Cardiac fibroblast (primary cell): ENCODE measurements around the gene CHST9.
"Not testable (repeated sequence)": the region's sequence is repeated elsewhere in the genome, so short reads cannot be mapped to it uniquely, and the experiment has no call there.

Source experiments
- DNase-seq, 2 donors: peaks; one replicate each; pipeline versions ENCODE4 v3.0.0 to v3.0.0-alpha.2; 2010; ENCODE audit warnings: low read depth in 2 of 2
- H3K4me3 ChIP-seq, 2 donors: replicated peaks in 1 of 2; 1 replicate in 1 of 2; 2 replicates in 1 of 2; pipeline ENCODE4 v1.5.1; 2011; ENCODE audit warnings: low read depth in 2 of 2, low read length in 2 of 2, mild to moderate bottlenecking in 2 of 2, moderate library complexity in 1 of 2
- TF ChIP-seq, protein P1 (sequence below): IDR thresholded peaks from one replicate; pipeline ENCODE4 v1.5.1; 2011; ENCODE audit warnings: low read depth, mild to moderate bottlenecking, low read length, inconsistent platforms

Gene CHST9

DNA sequence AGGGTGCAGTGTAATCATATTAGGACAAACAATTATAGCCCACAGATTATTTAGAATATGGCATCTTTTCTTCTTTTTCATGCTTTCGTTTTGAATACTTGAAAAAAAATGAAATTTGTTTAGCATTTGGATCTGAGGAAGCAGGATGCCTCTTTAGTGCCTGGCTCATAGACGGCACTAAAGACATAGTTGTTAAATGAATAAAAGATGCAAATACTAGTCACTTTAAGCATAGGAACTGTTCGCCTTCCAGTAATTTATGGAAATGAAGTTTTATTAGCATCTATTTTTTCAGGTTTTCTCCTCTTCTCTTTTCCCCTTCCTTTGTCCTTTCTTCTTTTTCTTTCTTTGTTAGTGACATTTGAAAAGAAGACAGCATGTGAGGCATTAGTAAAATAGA is 80.4 kb downstream of the CHST9 start:
- no peak overlapping the region for H3K4me3 ChIP-seq
- DNase-seq: no peak
- TF ChIP-seq, protein P1, sequence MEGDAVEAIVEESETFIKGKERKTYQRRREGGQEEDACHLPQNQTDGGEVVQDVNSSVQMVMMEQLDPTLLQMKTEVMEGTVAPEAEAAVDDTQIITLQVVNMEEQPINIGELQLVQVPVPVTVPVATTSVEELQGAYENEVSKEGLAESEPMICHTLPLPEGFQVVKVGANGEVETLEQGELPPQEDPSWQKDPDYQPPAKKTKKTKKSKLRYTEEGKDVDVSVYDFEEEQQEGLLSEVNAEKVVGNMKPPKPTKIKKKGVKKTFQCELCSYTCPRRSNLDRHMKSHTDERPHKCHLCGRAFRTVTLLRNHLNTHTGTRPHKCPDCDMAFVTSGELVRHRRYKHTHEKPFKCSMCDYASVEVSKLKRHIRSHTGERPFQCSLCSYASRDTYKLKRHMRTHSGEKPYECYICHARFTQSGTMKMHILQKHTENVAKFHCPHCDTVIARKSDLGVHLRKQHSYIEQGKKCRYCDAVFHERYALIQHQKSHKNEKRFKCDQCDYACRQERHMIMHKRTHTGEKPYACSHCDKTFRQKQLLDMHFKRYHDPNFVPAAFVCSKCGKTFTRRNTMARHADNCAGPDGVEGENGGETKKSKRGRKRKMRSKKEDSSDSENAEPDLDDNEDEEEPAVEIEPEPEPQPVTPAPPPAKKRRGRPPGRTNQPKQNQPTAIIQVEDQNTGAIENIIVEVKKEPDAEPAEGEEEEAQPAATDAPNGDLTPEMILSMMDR: no peak

DNA sequence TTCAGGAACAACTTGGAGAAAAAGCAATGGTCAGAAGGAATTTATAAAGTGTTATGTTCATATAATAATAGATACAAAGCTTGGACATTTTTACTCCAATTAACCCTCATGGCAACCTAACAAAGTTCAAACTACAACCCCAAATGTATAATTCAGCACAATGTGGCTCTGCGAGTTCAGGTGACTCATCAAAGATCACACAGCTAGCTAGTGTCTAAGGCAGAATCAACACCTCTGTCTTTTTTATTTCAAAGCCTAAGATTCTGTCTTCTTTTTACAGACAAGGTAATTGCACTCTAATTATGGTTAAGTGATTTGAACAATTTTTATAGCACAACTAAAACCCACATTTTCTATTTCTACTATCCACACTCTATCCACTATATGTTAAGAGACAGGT is 90.5 kb downstream of the CHST9 start:
- DNase-seq: no peak
- TF ChIP-seq, protein P1: no peak
- no peak overlapping the region for H3K4me3 ChIP-seq

DNA sequence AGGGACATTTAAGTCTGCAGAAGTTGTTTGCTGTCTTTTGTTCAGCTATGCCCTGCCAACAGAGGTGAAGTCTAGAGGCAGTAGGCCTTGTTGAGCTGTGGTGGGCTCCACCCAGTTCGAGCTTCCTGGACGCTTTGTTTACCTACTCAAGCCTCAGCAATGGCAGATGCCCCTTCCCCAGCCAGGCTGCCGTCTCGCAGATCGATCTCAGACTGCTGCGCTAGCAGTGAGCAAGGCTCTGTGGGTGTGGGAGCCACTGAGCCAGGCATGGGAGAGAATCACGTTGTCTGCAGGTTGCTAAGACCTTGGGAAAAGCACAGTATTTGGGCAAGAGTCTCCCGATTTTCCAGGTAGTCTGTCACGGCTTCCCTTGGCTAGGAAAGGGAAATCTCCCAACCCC is 91.8 kb downstream of the CHST9 start:
- DNase-seq, H3K4me3 ChIP-seq: not testable (repeated sequence)

DNA sequence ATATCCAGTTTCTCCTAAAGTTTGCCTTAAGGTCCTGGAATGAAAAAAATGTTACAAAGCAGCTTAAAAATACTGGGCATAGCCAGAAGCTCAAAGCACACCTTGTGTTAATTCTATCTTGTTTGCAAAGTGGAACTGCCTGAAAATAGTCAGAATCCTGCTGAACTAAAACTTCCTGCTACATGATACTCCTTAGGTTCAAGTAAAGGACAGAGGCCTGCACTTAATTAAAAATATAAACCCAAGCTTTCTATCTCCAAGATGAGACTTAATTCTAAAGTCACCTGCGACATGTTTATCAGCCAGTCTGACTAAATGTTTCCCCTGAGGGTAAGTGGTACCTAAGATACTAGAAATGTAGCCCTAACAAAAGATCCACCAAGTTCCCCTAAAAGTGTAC is 103.4 kb downstream of the CHST9 start:
- TF ChIP-seq, protein P1: no peak
- no peak overlapping the region for H3K4me3 ChIP-seq
- no peak for DNase-seq

DNA sequence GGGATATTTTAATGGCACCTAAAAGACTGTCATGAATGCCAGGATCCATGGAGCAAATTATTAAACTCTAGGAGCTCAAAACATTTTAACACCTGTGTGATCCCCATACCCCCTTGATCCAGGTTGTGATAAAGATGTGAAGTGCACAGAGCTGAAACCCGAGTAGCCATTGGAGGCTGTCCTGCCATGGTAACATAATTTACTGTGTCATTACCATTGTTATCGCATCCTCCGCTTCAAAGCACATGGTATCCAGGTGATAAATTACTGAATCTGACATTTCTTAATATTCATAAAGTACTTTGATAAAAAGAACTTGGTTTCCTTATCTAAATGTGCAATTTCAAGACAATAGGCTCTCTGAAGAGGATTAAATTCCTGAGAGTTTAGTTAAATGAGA is 109.3 kb downstream of the CHST9 start:
- no peak overlapping the region for H3K4me3 ChIP-seq
- TF ChIP-seq, protein P1: no peak
- DNase-seq: no peak

DNA sequence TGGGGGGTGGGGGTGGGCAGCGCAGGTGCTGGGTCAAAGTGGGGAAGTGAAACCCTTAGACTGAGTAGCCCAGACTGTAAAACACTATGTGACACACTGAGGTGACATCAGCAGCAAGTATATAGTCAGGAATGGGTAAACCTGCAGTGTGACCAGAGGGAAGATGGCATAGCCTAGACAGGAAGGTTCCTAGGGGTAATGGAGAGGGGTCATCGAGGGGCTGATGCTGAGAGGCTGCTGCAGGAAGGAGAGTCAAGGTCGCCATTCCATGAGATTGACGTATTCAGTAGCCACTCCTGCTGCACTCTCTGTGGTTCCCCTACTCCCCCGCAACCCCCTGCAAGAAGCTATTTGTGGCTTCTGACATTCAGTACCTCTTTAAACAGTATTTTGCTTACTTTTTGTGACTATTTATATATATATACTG is 111.7 kb downstream of the CHST9 start:
- H3K4me3 ChIP-seq: no peak overlapping the region
- no peak for DNase-seq
- TF ChIP-seq, protein P1: no peak

DNA sequence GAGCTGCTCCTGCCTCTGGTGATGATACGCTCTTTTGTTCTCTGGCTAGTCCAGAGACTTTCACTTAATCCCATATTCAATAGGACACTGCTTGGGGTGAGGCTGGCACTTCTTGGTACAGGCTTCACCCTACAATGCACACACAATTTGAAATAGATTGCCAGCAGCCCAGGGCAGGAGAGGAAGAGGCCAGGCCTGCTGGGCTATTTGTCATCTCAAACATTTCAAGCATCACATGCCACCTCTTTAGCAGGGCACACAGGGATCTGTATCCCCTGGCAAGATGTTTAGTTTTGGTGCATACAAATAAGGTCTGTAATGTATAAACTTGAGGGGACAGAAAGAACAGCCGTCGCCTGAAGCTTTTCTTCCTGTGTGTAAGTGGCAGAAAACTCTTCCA is 120.4 kb downstream of the CHST9 start:
- no peak overlapping the region for H3K4me3 ChIP-seq
- no peak for DNase-seq
- TF ChIP-seq, protein P1: no peak
